A673 (cell line): Measurements from ENCODE around the gene DLEC1. TPM values are rescaled to one million over a fixed set of nuclear protein-coding genes. Genes with fewer than 3 reads are reported as not detected.

Source experiments
- BruUV-seq: library from RNA; stranded (reverse); fragments of 400-500 nt; replicated peaks from 2 replicates; lab custom pipeline; 2021; lab: Mats Ljungman, UMichigan
- CTCF ChIA-PET: fragments of 300-600 bp; sonication (Branson Sonifier 250); formaldehyde crosslinking; loops from one replicate; lab custom pipeline; 2022; ENCODE audit warnings: antibody characterized with exemption; lab: Charles Lee
- POLR2A ChIA-PET: fragments of 300-600 bp; sonication (Branson Sonifier 250); formaldehyde crosslinking; loops from one replicate; lab custom pipeline; 2022; ENCODE audit warnings: antibody characterized with exemption; ENCODE audit not compliant: low non-redundant PET; lab: Charles Lee
- DNase-seq: peaks from one replicate; pipeline ENCODE4 v3.0.0-alpha.2; 2015; ENCODE audit warnings: low spot score
- H3K27ac ChIP-seq: fragments of 200-600 bp; sonication (generic); 2 replicates; pipeline ENCODE4 v1.5.1; 2016; ENCODE audit warnings: mixed run types, low read depth, mild to moderate bottlenecking, mixed read lengths, antibody characterized with exemption, low read length; ENCODE audit not compliant: poor library complexity, severe bottlenecking
- H3K27me3 ChIP-seq: fragments of 200-600 bp; sonication (generic); replicated peaks from 2 replicates; pipeline ENCODE4 v1.6.1; 2017; ENCODE audit warnings: mixed run types, low read depth, mild to moderate bottlenecking, mixed read lengths, antibody characterized with exemption, low read length; ENCODE audit not compliant: insufficient read depth, poor library complexity
- H3K36me3 ChIP-seq: fragments of 200-600 bp; sonication (generic); 2 replicates; pipeline ENCODE4 v1.6.1; 2016; ENCODE audit warnings: mixed run types, mild to moderate bottlenecking, mixed read lengths, antibody characterized with exemption, low read length; ENCODE audit not compliant: insufficient read depth, poor library complexity, severe bottlenecking
- H3K4me1 ChIP-seq: fragments of 200-600 bp; sonication (generic); 2 replicates; pipeline ENCODE4 v1.6.1; 2017; ENCODE audit warnings: mixed run types, mild to moderate bottlenecking, mixed read lengths, antibody characterized with exemption, low read length; ENCODE audit not compliant: insufficient read depth, poor library complexity, severe bottlenecking
- H3K4me3 ChIP-seq: fragments of 200-600 bp; sonication (generic); 2 replicates; pipeline ENCODE4 v1.5.1; 2016; ENCODE audit warnings: low read depth, mixed run types, mild to moderate bottlenecking, mixed read lengths, low read length; ENCODE audit not compliant: poor library complexity, severe bottlenecking
- H3K9me3 ChIP-seq: fragments of 200-600 bp; sonication (generic); 2 replicates; pipeline ENCODE4 v1.6.1; 2016; ENCODE audit warnings: mixed run types, low read depth, mild to moderate bottlenecking, mixed read lengths, antibody characterized with exemption, low read length; ENCODE audit not compliant: poor library complexity, severe bottlenecking
- CTCF ChIP-seq: fragments of 300-800, 200-600 bp; sonication (generic); conservative IDR thresholded peaks from 2 replicates; pipeline ENCODE4 v1.5.1; 2017; ENCODE audit warnings: low read depth, mild to moderate bottlenecking, antibody characterized with exemption, low read length, moderate library complexity, mixed read lengths
- EZH2 ChIP-seq: fragments of 200-600 bp; sonication (generic); IDR thresholded peaks from 2 replicates; pipeline ENCODE4 v1.6.1; 2017; ENCODE audit warnings: borderline replicate concordance, low read depth, mild to moderate bottlenecking, mixed read lengths, antibody characterized with exemption, low read length; ENCODE audit not compliant: poor library complexity, severe bottlenecking
- intact Hi-C: fragments of 100-400 bp; cut with micrococcal nuclease; formaldehyde crosslinking; loops from one replicate; pipeline ENCODE4 v1.10.0; 2022; ENCODE audit not compliant: unreplicated experiment
- total RNA-seq: library from RNA; stranded (reverse); gene quantifications from 2 replicates; pipeline ENCODE4 v1.2.3, GENCODE V29; 2021

The DLEC1 gene
- total RNA-seq, 1 experiment from 2014 or later: not detected

- no peak for DNase-seq
- no peak overlapping the region for H3K27ac ChIP-seq
- no peaks in the 10 kb centered on the region for H3K4me1 ChIP-seq
- TF ChIP-seq CTCF: no peak
- TF ChIP-seq EZH2: no peak
- no TSS peak for BruUV-seq
- ChIA-PET CTCF (no interaction called here), POLR2A (no interaction called here)
- intact Hi-C loops: no loop called here
- H3K36me3 ChIP-seq: no peaks in the 10 kb centered on the region
- no peaks in the 10 kb centered on the region for H3K27me3 ChIP-seq
- H3K9me3 ChIP-seq: no peaks in the 10 kb centered on the region
- H3K4me3 ChIP-seq: no peak overlapping the region
Measured at GRCh38 chr3:38018296-38019266, 20.4 kb upstream of the DLEC1 start.

GRCh38 chr3:38019658-38020341 lies 19.2 kb upstream of the DLEC1 start:
- H3K27me3 ChIP-seq: no peaks in the 10 kb centered on the region
- POLR2A ChIA-PET: no interaction called here
- no peak for TF ChIP-seq CTCF
- no peak for TF ChIP-seq EZH2
- H3K36me3 ChIP-seq: no peaks in the 10 kb centered on the region
- BruUV-seq: no TSS peak
- H3K4me1 ChIP-seq: no peaks in the 10 kb centered on the region
- no peak overlapping the region for H3K27ac ChIP-seq
- CTCF ChIA-PET: no interaction called here
- H3K9me3 ChIP-seq: no peaks in the 10 kb centered on the region
- intact Hi-C loops: no loop called here
- no peak for DNase-seq
- no peak overlapping the region for H3K4me3 ChIP-seq

GRCh38 chr3:38020342-38020726 lies 18.7 kb upstream of the DLEC1 start:
- no peak for DNase-seq
- Histone ChIP-seq H3K4me1 (no peaks in the 10 kb centered on the region), H3K4me3 (no peak overlapping the region), H3K36me3 (no peaks in the 10 kb centered on the region), H3K27ac (no peak overlapping the region), H3K9me3 (no peaks in the 10 kb centered on the region), H3K27me3 (no peaks in the 10 kb centered on the region)
- intact Hi-C loops: no loop called here
- no TSS peak for BruUV-seq
- TF ChIP-seq EZH2 (no peak), CTCF (no peak)
- CTCF ChIA-PET: no interaction called here
- POLR2A ChIA-PET: no interaction called here
